ENCODE results near the gene RNPC3. TPM values are rescaled to one million over a fixed set of nuclear protein-coding genes. Genes with fewer than 3 reads are reported as not detected.
"Not testable (repeated sequence)": the region's sequence is repeated elsewhere in the genome, so short reads cannot be mapped to it uniquely, and the experiment has no call there.

The RNPC3 gene
- polyA plus RNA-seq, 1 donor from 2014 or later = 61.0 TPM

GRCh38 chr1:103569493-103569892 is 44.0 kb downstream of the RNPC3 start:
- H3K4me3 ChIP-seq (ENCODE audit: low read length) = no peak overlapping the region
- no peaks in the 10 kb centered on the region for H3K9me3 ChIP-seq (ENCODE audit: low read length)
- peaks cover 6% of the 10 kb centered on the region for H3K36me3 ChIP-seq (ENCODE audit: insufficient read depth, low read length)
- H3F3A ChIP-seq (ENCODE audit: insufficient read depth, low read length, poor library complexity, severe bottlenecking) = no peaks in the 10 kb centered on the region
- no peaks in the 10 kb centered on the region for H3K79me2 ChIP-seq (replicated peaks; ENCODE audit: insufficient read depth, low read length)
- H4K20me1 ChIP-seq (ENCODE audit: insufficient read depth) = no peaks in the 10 kb centered on the region
- no peaks in the 10 kb centered on the region for H3K9me2 ChIP-seq (ENCODE audit: insufficient read depth, low read length)
- H3K27ac ChIP-seq (ENCODE audit: low read length) = no peak overlapping the region
- no peaks in the 10 kb centered on the region for H3K27me3 ChIP-seq (ENCODE audit: insufficient read depth, low read depth, low read length)
- H3K9ac ChIP-seq (ENCODE audit: low read length) = no peak overlapping the region
- no peak overlapping the region for H3K4me2 ChIP-seq (ENCODE audit: low read length)
- no peak for TF ChIP-seq EP300 (conservative IDR thresholded peaks at IDR 0.05; ENCODE audit: poor library complexity, severe bottlenecking)
- TF ChIP-seq EZH2 (IDR thresholded peaks at IDR 0.05; ENCODE audit: borderline replicate concordance, insufficient read depth, low read length, poor library complexity, severe bottlenecking) = no peak
- no peak for TF ChIP-seq TAF1 (IDR thresholded peaks at IDR 0.05; ENCODE audit: low read depth)
- no peak for TF ChIP-seq SMC3 (conservative IDR thresholded peaks at IDR 0.05; ENCODE audit: poor library complexity)
- no peak for TF ChIP-seq RAD21 (conservative IDR thresholded peaks at IDR 0.05)
- no peak for TF ChIP-seq POLR2AphosphoS5 (IDR thresholded peaks at IDR 0.05)
- TF ChIP-seq MXI1 (conservative IDR thresholded peaks at IDR 0.05; ENCODE audit: poor library complexity, severe bottlenecking) = no peak
- TF ChIP-seq, protein P1, sequence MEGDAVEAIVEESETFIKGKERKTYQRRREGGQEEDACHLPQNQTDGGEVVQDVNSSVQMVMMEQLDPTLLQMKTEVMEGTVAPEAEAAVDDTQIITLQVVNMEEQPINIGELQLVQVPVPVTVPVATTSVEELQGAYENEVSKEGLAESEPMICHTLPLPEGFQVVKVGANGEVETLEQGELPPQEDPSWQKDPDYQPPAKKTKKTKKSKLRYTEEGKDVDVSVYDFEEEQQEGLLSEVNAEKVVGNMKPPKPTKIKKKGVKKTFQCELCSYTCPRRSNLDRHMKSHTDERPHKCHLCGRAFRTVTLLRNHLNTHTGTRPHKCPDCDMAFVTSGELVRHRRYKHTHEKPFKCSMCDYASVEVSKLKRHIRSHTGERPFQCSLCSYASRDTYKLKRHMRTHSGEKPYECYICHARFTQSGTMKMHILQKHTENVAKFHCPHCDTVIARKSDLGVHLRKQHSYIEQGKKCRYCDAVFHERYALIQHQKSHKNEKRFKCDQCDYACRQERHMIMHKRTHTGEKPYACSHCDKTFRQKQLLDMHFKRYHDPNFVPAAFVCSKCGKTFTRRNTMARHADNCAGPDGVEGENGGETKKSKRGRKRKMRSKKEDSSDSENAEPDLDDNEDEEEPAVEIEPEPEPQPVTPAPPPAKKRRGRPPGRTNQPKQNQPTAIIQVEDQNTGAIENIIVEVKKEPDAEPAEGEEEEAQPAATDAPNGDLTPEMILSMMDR (IDR thresholded peaks at IDR 0.05; ENCODE audit: poor library complexity, severe bottlenecking) = no peak
- TF ChIP-seq, protein P2, sequence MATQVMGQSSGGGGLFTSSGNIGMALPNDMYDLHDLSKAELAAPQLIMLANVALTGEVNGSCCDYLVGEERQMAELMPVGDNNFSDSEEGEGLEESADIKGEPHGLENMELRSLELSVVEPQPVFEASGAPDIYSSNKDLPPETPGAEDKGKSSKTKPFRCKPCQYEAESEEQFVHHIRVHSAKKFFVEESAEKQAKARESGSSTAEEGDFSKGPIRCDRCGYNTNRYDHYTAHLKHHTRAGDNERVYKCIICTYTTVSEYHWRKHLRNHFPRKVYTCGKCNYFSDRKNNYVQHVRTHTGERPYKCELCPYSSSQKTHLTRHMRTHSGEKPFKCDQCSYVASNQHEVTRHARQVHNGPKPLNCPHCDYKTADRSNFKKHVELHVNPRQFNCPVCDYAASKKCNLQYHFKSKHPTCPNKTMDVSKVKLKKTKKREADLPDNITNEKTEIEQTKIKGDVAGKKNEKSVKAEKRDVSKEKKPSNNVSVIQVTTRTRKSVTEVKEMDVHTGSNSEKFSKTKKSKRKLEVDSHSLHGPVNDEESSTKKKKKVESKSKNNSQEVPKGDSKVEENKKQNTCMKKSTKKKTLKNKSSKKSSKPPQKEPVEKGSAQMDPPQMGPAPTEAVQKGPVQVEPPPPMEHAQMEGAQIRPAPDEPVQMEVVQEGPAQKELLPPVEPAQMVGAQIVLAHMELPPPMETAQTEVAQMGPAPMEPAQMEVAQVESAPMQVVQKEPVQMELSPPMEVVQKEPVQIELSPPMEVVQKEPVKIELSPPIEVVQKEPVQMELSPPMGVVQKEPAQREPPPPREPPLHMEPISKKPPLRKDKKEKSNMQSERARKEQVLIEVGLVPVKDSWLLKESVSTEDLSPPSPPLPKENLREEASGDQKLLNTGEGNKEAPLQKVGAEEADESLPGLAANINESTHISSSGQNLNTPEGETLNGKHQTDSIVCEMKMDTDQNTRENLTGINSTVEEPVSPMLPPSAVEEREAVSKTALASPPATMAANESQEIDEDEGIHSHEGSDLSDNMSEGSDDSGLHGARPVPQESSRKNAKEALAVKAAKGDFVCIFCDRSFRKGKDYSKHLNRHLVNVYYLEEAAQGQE (IDR thresholded peaks at IDR 0.05; ENCODE audit: borderline replicate concordance) = no peak
- no peak overlapping the region for H2AFZ ChIP-seq (ENCODE audit: low read depth, low read length)

DNA sequence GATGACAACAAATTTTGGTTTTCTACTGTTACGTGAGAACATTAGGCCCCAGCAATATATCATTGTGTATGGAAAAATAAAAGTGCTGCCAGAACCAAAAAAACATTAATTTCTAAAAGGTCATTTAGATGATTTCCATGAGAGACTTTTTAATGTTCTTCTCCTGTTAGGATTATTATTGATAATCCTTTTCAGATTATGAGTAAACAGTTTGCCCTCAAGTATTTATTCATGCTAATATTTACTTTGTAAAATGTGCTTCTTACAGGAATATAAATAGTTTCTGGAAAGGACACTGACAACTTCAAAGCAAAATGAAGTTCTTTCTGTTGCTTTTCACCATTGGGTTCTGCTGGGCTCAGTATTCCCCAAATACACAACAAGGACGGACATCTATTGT is 45.8 kb downstream of the RNPC3 start, which contains the start of gene AMY2B:
AMY2B (plus strand) TSS at position 301 of the 400 bp plus-strand sequence; CDS start at position 315, 14 bp downstream.
- not testable (repeated sequence) for H3K9ac ChIP-seq (ENCODE audit: low read length); H3K4me2 ChIP-seq (ENCODE audit: low read length); H3K27me3 ChIP-seq (ENCODE audit: insufficient read depth, low read depth, low read length); H3K27ac ChIP-seq (ENCODE audit: low read length); H3K36me3 ChIP-seq (ENCODE audit: insufficient read depth, low read length); H3K79me2 ChIP-seq (replicated peaks; ENCODE audit: insufficient read depth, low read length); H4K20me1 ChIP-seq (ENCODE audit: insufficient read depth); H3K9me3 ChIP-seq (ENCODE audit: low read length); H2AFZ ChIP-seq (ENCODE audit: low read depth, low read length); H3K4me3 ChIP-seq (ENCODE audit: low read length); H3K9me2 ChIP-seq (ENCODE audit: insufficient read depth, low read length); H3F3A ChIP-seq (ENCODE audit: insufficient read depth, low read length, poor library complexity, severe bottlenecking)

DNA sequence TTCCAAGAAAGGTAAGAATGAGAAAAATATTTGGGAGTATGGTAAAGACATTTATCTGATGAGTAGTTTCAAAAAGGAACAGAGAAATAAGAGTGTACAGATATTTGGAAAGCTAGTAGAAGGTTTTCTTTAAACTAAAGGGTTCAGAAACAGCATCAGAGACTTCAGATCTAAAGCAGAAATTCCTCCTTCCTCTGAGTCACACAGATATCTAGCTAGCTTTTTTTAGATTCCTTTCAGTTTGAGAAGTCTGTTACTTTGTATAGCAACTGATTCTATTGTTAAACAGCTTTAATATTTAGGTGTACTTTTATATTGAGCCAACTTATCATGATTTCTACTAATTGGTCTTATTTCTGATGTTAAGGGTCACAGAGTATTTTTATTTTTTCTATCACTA is 50.6 kb downstream of the RNPC3 start:
- TF ChIP-seq TAF1 (IDR thresholded peaks at IDR 0.05; ENCODE audit: low read depth) (no peak), MXI1 (conservative IDR thresholded peaks at IDR 0.05; ENCODE audit: poor library complexity, severe bottlenecking) (no peak), EP300 (conservative IDR thresholded peaks at IDR 0.05; ENCODE audit: poor library complexity, severe bottlenecking) (no peak), POLR2AphosphoS5 (IDR thresholded peaks at IDR 0.05) (no peak), RAD21 (conservative IDR thresholded peaks at IDR 0.05) (no peak), EZH2 (IDR thresholded peaks at IDR 0.05; ENCODE audit: borderline replicate concordance, insufficient read depth, low read length, poor library complexity, severe bottlenecking) (no peak), SMC3 (conservative IDR thresholded peaks at IDR 0.05; ENCODE audit: poor library complexity) (no peak)
- TF ChIP-seq, protein P2 (IDR thresholded peaks at IDR 0.05; ENCODE audit: borderline replicate concordance) = no peak
- TF ChIP-seq, protein P1 (IDR thresholded peaks at IDR 0.05; ENCODE audit: poor library complexity, severe bottlenecking) = no peak
- Histone ChIP-seq H3K79me2 (replicated peaks; ENCODE audit: insufficient read depth, low read length) (no peaks in the 10 kb centered on the region), H3K36me3 (ENCODE audit: insufficient read depth, low read length) (no peaks in the 10 kb centered on the region), H3K9ac (ENCODE audit: low read length) (no peak overlapping the region), H3F3A (ENCODE audit: insufficient read depth, low read length, poor library complexity, severe bottlenecking) (no peaks in the 10 kb centered on the region), H3K9me2 (ENCODE audit: insufficient read depth, low read length) (no peaks in the 10 kb centered on the region), H3K27ac (ENCODE audit: low read length) (no peak overlapping the region), H3K27me3 (ENCODE audit: insufficient read depth, low read depth, low read length) (no peaks in the 10 kb centered on the region), H3K4me3 (ENCODE audit: low read length) (no peak overlapping the region), H4K20me1 (ENCODE audit: insufficient read depth) (no peaks in the 10 kb centered on the region), H2AFZ (ENCODE audit: low read depth, low read length) (no peak overlapping the region), H3K4me2 (ENCODE audit: low read length) (no peak overlapping the region), H3K9me3 (ENCODE audit: low read length) (no peaks in the 10 kb centered on the region)
